HG03064 (cell line): ENCODE measurements around the gene ALDH4A1.
A peak's percentile ranks its signal among the peaks of the same experiment; 100 is the strongest.

Source experiments
- ATAC-seq: cut with Tn5 transposase; IDR thresholded peaks from one replicate; pipeline ENCODE4 v1.9.1; 2021; ENCODE audit warnings: low read depth; ENCODE audit not compliant: unreplicated experiment

Gene ALDH4A1

GRCh38 chr1:18902523-18903290, at the start of gene ALDH4A1:
Gene ALDH4A1, minus strand, starts transcription at chr1:18902555. Its CDS starts 32 bp downstream, at chr1:18902523.
- peak; percentile 95 for ATAC-seq

- ATAC-seq: no peak
These were observed 49.5 kb upstream of the ALDH4A1 start for GRCh38 chr1:18951818-18952391.

GRCh38 chr1:18951416-18951815, 49.1 kb upstream of the ALDH4A1 start:
- ATAC-seq: no peak

- no peak for ATAC-seq
These were observed 48.2 kb upstream of the ALDH4A1 start for GRCh38 chr1:18950401-18951026.

GRCh38 chr1:18949686-18950400, 47.5 kb upstream of the ALDH4A1 start:
- ATAC-seq: no peak

- ATAC-seq: no peak
These were observed 46.7 kb upstream of the ALDH4A1 start for GRCh38 chr1:18948913-18949685.

- ATAC-seq: no peak
These were observed 45.9 kb upstream of the ALDH4A1 start for GRCh38 chr1:18948048-18948912.

GRCh38 chr1:18947570-18947969, 45.2 kb upstream of the ALDH4A1 start:
- no peak for ATAC-seq

GRCh38 chr1:18946550-18947381, 44.4 kb upstream of the ALDH4A1 start:
- ATAC-seq: no peak

- ATAC-seq: no peak
These were observed 43.1 kb upstream of the ALDH4A1 start for GRCh38 chr1:18945401-18945849.

- no peak for ATAC-seq
These were observed 42.5 kb upstream of the ALDH4A1 start for GRCh38 chr1:18944810-18945209.

- ATAC-seq: no peak
These were observed 41.7 kb upstream of the ALDH4A1 start for GRCh38 chr1:18943914-18944572.

- ATAC-seq: no peak
These were observed 40.8 kb upstream of the ALDH4A1 start for GRCh38 chr1:18943162-18943561.

- ATAC-seq: no peak
These were observed 40.0 kb upstream of the ALDH4A1 start for GRCh38 chr1:18942340-18942739.

- no peak for ATAC-seq
These were observed 39.1 kb upstream of the ALDH4A1 start for GRCh38 chr1:18941221-18942141.

- ATAC-seq: no peak
These were observed 38.1 kb upstream of the ALDH4A1 start for GRCh38 chr1:18940303-18941020.
